GM19025 (cell line): ENCODE measurements around the gene DNAJC13.
A peak's percentile ranks its signal among the peaks of the same experiment; 100 is the strongest.
"Not testable (repeated sequence)": the region's sequence is repeated elsewhere in the genome, so short reads cannot be mapped to it uniquely, and the experiment has no call there.

ENCODE experiments used
- ATAC-seq: cut with Tn5 transposase; IDR thresholded peaks from one replicate; pipeline ENCODE4 v1.9.1; 2021; ENCODE audit warnings: mild to moderate bottlenecking, low read depth, moderate library complexity; ENCODE audit not compliant: unreplicated experiment

Gene DNAJC13

GRCh38 chr3:132416807-132417694 lies at the start of gene DNAJC13:
DNAJC13 (plus strand) TSS chr3:132417502; CDS start chr3:132434551, 17,049 bp downstream.
- ATAC-seq, result peak; percentile 90

DNA sequence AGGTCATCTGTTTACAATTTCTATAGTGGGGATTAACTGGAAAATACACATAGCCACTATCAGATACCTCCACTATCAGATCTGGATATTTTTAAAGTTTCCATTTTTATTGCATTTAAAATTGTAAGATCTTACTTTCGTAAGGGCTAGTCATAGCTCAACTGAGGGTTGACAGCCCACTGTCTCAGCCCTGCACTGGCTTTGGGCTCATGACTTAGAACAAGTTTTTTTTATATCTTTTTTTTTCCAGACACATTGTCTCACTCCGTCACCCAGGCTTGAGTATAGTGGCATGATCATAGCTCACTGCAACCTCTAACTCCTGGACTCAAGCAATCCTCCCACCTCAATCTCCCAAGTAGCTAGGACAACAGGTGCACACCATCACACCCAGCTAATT lies 48.8 kb upstream of the DNAJC13 start:
- no peak for ATAC-seq

DNA sequence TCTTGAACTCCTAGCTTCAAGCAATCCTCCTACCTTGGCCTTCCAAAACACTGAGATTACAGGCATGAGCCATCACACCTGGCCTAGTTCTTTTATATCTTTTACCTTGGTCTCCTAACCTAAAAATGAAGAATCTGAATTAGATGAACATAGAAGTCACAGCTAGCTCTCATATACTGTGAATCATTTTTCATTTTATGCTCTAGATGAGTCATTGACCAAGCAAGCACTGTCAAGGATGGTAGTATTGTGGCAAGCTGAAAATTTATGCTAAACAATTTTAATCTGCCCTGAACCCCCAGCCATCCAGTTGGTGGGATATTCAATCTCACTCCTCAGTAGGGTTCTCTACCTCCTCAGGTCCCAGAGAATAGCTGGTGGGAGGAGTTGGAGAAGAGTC lies 48.3 kb upstream of the DNAJC13 start:
- ATAC-seq, result no peak

DNA sequence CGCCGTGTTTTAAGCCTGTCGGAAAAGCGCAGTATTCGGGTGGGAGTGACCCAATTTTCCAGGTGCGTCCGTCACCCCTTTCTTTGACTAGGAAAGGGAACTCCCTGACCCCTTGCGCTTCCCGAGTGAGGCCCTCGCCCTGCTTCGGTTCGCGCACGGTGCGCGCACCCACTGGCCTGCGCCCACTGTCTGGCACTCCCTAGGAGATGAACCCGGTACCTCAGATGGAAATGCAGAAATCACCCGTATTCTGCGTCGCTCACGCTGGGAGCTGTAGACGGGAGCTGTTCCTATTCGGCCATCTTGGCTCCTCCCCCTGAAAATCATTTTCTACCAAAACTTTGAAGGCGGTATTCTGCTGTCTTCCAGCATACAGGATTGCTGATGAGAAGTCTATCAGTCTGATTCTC lies 40.4 kb upstream of the DNAJC13 start:
- not testable (repeated sequence) for ATAC-seq

DNA sequence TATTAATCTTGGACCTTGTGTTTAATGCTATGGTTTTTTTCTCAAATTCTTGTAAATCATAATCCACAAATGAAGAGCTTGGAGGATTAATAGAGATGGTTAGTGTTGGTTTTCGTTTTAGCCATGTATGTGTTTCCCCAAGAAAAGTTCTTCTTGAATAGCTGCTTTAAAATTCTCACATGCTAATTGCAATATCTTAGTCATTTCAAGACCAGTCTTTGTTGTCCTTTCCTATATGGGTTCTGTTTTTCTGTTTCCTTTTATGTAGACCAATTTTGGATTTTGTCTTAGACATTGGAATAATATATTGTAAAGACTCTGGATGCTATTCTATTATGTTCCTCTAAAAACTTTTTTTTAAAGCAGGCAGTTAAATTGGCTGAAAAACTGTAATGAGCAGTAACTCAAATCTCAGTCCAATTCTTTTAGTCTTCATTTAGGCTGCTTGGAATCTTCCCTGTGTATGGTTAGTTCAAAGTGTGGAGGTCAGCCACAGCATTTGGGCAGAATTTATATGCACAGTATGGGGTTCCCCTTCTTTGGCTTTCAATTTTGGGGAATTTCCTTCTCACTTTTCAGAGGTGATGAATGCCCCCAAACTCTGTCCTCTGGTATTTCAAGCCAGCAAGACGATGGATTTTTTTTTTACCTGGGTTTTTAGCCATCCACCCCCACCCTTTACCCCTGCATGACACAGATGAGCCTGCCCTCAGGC lies 39.1 kb upstream of the DNAJC13 start:
- no peak for ATAC-seq

- no peak for ATAC-seq
Measured at GRCh38 chr3:132378846-132379245, 38.5 kb upstream of the DNAJC13 start.

DNA sequence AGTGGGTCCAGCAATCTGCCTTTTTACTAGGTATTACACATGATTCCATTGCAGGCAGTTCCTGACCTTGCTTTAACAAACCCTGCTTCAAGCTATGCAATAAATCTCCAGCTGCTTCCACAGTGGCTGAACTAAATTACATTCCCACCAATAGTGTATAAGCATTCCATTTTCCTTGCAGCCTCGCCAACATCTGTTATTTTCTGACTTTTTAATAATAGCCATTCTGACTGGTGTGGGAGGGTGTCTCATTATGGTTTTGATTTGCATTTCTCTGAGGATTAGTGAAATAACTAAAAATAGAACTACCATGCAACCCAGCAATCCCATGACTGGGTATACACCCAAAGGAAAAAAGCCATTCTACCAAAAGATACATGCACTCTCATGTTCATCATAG lies 36.4 kb upstream of the DNAJC13 start:
- ATAC-seq, result no peak

GRCh38 chr3:132381348-132381944 lies 35.9 kb upstream of the DNAJC13 start:
- no peak for ATAC-seq

- ATAC-seq, result no peak
Measured at GRCh38 chr3:132382267-132382666, 35.0 kb upstream of the DNAJC13 start.

- no peak for ATAC-seq
Measured at GRCh38 chr3:132382688-132383194, 34.6 kb upstream of the DNAJC13 start.

DNA sequence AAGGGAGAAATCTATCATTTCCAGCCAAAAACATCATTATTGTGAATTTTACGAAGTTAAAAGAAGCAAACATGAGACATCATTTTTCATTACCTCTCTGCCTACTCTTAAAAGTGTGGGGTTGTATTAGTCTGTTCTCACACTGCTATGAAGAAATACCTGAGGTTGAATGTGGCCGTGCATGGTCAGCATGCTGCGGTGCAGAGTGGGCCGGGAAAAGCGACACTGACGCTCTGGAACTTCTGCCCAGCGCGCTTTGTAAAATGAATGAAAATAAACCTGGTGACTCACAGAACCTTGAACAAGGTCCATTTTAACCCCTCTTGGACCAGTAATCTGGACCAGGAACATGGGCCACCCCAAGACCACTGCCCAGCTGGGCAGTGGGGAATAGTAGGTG lies 31.0 kb upstream of the DNAJC13 start:
- ATAC-seq, result no peak

- not testable (repeated sequence) for ATAC-seq
Measured at GRCh38 chr3:132392675-132393074, 24.6 kb upstream of the DNAJC13 start.

GRCh38 chr3:132394320-132394719 lies 23.0 kb upstream of the DNAJC13 start:
- ATAC-seq, result no peak

GRCh38 chr3:132395126-132395525 lies 22.2 kb upstream of the DNAJC13 start:
- ATAC-seq, result no peak

DNA sequence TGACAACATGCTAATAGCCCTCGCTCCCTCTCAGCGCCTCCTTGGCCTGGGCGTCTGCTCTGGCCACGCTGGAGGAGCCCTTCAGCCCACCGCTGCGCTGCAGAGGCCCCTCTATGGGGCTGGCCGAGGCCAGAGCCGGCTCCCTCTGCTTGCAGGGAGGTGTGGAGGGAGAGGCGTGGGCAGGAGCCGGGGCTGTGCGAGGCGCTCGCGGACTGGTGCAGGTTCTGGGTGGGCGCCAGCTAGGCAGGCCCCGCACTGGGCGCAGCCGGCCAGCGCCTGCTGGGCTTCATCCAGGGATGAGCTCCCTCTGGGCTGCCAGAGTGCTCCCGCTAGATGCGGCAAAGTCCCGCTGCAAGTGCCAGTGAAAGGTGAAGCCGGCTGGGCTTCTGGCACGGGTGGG lies 21.0 kb upstream of the DNAJC13 start:
- no peak for ATAC-seq

GRCh38 chr3:132396776-132397175 lies 20.5 kb upstream of the DNAJC13 start:
- ATAC-seq, result not testable (repeated sequence)

DNA sequence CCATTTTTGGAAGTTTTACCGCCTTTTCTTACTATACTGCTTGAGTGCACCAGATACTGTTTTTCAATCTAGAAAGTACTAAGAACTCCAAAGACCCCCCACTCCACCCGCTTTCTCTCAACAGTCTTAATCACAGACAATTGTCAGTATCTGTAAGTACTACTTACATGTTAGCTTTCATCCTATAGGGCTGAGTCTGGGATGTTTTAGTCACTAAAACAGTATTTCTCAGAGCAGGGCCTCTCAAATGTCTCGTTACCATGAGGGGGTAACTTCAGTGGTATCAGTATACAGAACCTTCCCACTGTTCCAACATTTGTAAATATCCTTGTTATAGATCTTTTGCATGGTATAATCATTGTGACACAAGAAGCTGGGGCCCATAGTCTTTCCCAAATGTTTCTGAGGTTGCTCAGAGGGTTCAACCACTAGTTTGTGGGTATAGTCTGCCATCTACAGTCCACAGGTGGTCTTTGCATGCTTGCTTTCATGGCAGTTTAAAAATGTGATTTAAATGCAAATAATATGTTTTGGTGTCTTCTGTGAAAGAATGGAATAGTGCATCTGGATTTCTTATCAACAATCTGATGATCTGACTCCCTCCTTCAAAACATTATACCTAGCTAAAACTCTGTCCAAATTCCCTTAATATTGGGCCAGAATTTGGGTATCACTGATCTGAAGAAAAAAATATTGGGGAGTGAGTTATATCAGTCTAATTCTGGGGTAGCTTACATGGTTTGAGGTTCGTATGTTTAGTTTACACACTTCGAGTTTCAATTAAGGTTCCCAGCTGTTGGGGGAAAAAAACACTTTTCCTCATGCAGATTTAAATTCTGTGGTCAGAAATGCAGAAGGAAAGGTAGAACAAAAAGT lies 18.0 kb upstream of the DNAJC13 start:
- ATAC-seq, result no peak

- ATAC-seq, result no peak
Measured at GRCh38 chr3:132401255-132401654, 16.0 kb upstream of the DNAJC13 start.

GRCh38 chr3:132404276-132404675 lies 13.0 kb upstream of the DNAJC13 start:
- no peak for ATAC-seq

- ATAC-seq, result no peak
Measured at GRCh38 chr3:132405188-132405587, 12.1 kb upstream of the DNAJC13 start.
